Renal pelvis (tissue), 4 donors: ENCODE data around the gene STK10. TPM values are rescaled to one million over a fixed set of nuclear protein-coding genes. Genes with fewer than 3 reads are reported as not detected.
"Not testable (repeated sequence)": the region's sequence is repeated elsewhere in the genome, so short reads cannot be mapped to it uniquely, and the experiment has no call there.

Experiments used
- DNase-seq: peaks from one replicate; pipeline ENCODE4 v3.0.0-alpha.2; 2013
- polyA plus RNA-seq, 3 donors: library from polyadenylated mRNA; unstranded; fragments of 120-200 nt; gene quantifications; one replicate each; pipeline ENCODE4 v1.2.1, GENCODE V29; 2013; ENCODE audit not compliant: insufficient read length in 3 of 3

The STK10 gene
- polyA plus RNA-seq, 3 donors: 15.4 to 19.0 (median 16.4) TPM

- DNase-seq: no peak
These were observed 18.8 kb downstream of the STK10 start for GRCh38 chr5:172169216-172169615.

GRCh38 chr5:172168311-172168710, 19.7 kb downstream of the STK10 start:
- no peak for DNase-seq

- DNase-seq: no peak
These were observed 20.1 kb downstream of the STK10 start for GRCh38 chr5:172167895-172168294.

GRCh38 chr5:172166030-172166826, 21.8 kb downstream of the STK10 start:
- DNase-seq: no peak

GRCh38 chr5:172165465-172165864, 22.6 kb downstream of the STK10 start:
- no peak for DNase-seq

GRCh38 chr5:172164769-172165212, 23.2 kb downstream of the STK10 start:
- no peak for DNase-seq

- no peak for DNase-seq
These were observed 24.7 kb downstream of the STK10 start for GRCh38 chr5:172163346-172163745.

GRCh38 chr5:172162987-172163343, 25.1 kb downstream of the STK10 start:
- DNase-seq: no peak

- DNase-seq: no peak
These were observed 25.6 kb downstream of the STK10 start for GRCh38 chr5:172162323-172162986.

- DNase-seq: no peak
These were observed 27.5 kb downstream of the STK10 start for GRCh38 chr5:172160506-172160905.

GRCh38 chr5:172159016-172159415, 29.0 kb downstream of the STK10 start:
- DNase-seq: no peak

- no peak for DNase-seq
These were observed 31.5 kb downstream of the STK10 start for GRCh38 chr5:172156541-172156994.

- not testable (repeated sequence) for DNase-seq
These were observed 32.9 kb downstream of the STK10 start for GRCh38 chr5:172155101-172155500.

- no peak for DNase-seq
These were observed 34.3 kb downstream of the STK10 start for GRCh38 chr5:172153695-172154094.

- DNase-seq: no peak
These were observed 36.3 kb downstream of the STK10 start for GRCh38 chr5:172151661-172152210.

GRCh38 chr5:172150514-172151425, 37.3 kb downstream of the STK10 start:
- no peak for DNase-seq

- not testable (repeated sequence) for DNase-seq
These were observed 38.5 kb downstream of the STK10 start for GRCh38 chr5:172149481-172149880.

GRCh38 chr5:172149073-172149472, 39.0 kb downstream of the STK10 start:
- DNase-seq: no peak

- DNase-seq: no peak
These were observed 39.6 kb downstream of the STK10 start for GRCh38 chr5:172148381-172148780.

- no peak for DNase-seq
These were observed 40.2 kb downstream of the STK10 start for GRCh38 chr5:172147857-172148256.

- DNase-seq: no peak
These were observed 41.3 kb downstream of the STK10 start for GRCh38 chr5:172146748-172147092.
